ENCODE results near the gene CDC42BPB. TPM values are rescaled to one million over a fixed set of nuclear protein-coding genes. Genes with fewer than 3 reads are reported as not detected.

Gene CDC42BPB
- total RNA-seq, 4 donors from 2014 or later: 85.8 to 170 (median 102) TPM

GRCh38 chr14:102945346-102946130 lies 111.8 kb downstream of the CDC42BPB start:
- TF ChIP-seq CTCF (IDR thresholded peaks at IDR 0.05; ENCODE audit: low read depth): no peak

- no peak for TF ChIP-seq CTCF (IDR thresholded peaks at IDR 0.05; ENCODE audit: low read depth)
These were observed 112.7 kb downstream of the CDC42BPB start for GRCh38 chr14:102944448-102945330.

- TF ChIP-seq CTCF (IDR thresholded peaks at IDR 0.05; ENCODE audit: low read depth): no peak
These were observed 113.4 kb downstream of the CDC42BPB start for GRCh38 chr14:102943979-102944378.

- TF ChIP-seq CTCF (IDR thresholded peaks at IDR 0.05; ENCODE audit: low read depth): no peak
These were observed 113.9 kb downstream of the CDC42BPB start for GRCh38 chr14:102943454-102943853.

GRCh38 chr14:102942069-102942468 lies 115.3 kb downstream of the CDC42BPB start:
- TF ChIP-seq CTCF (IDR thresholded peaks at IDR 0.05; ENCODE audit: low read depth): no peak

GRCh38 chr14:102941419-102942011 lies 115.8 kb downstream of the CDC42BPB start:
- no peak for TF ChIP-seq CTCF (IDR thresholded peaks at IDR 0.05; ENCODE audit: low read depth)
